GM12878 (cell line): Measurements from ENCODE around the gene TMPRSS3. TPM values are rescaled to one million over a fixed set of nuclear protein-coding genes. Genes with fewer than 3 reads are reported as not detected.

Experiments used
- ATAC-seq: fragments of 200-7000 bp; cut with Tn5 transposase; 3 replicates; pipeline ENCODE4 v1.9.1; 2020; ENCODE audit warnings: mild to moderate bottlenecking, moderate library complexity
- BruUV-seq: library from RNA; stranded (reverse); fragments of 400-500 nt; replicated peaks from 2 replicates; lab custom pipeline; 2021; lab: Mats Ljungman, UMichigan
- CTCF ChIA-PET: fragments of 300-600 bp; sonication (Branson Sonifier 250); formaldehyde crosslinking; extraction: SDS; loops from one replicate; lab custom pipeline; 2021; ENCODE audit warnings: inconsistent platforms; lab: Yijun Ruan, JAX
- POLR2A ChIA-PET: fragments of 350-600 bp; formaldehyde crosslinking; extraction: SDS; loops from one replicate; lab custom pipeline; 2021; ENCODE audit warnings: inconsistent platforms; lab: Charles Lee
- RAD21 ChIA-PET: fragments of 300-600 bp; sonication (Branson Sonifier 250); formaldehyde crosslinking; loops from one replicate; lab custom pipeline; 2023; ENCODE audit warnings: antibody characterized with exemption; ENCODE audit not compliant: unreplicated experiment; lab: Charles Lee
- SMC1A ChIA-PET: fragments of 300-600 bp; sonication (Branson Sonifier 250); formaldehyde crosslinking; loops from one replicate; lab custom pipeline; 2023; ENCODE audit not compliant: unreplicated experiment, uncharacterized antibody; lab: Charles Lee
- DNase-seq: peaks from one replicate; pipeline ENCODE4 v3.0.0-alpha.2; 2011; ENCODE audit warnings: low read depth, low spot score
- FAIRE-seq: peaks from 3 replicates; lab custom pipeline; 2011; peaks lifted over from hg19 to GRCh38; lab: Jason Lieb, UNC
- H2AFZ ChIP-seq: 2 replicates; pipeline ENCODE4 v1.6.0; 2011; ENCODE audit warnings: low read depth, low read length, control low read depth; ENCODE audit not compliant: control insufficient read depth
- H3K27ac ChIP-seq: 2 replicates; pipeline ENCODE4 v1.5.1; 2011; ENCODE audit warnings: control low read depth; ENCODE audit not compliant: control insufficient read depth, insufficient read depth
- H3K27me3 ChIP-seq, 2 experiments: replicated peaks in 1 of 2; 2 replicates each; pipeline versions ENCODE4 v1.6.0 to v1.6.1; 2011; ENCODE audit warnings: low read length in 1 of 2; ENCODE audit not compliant: control insufficient read depth in 2 of 2, insufficient read depth in 2 of 2
- H3K36me3 ChIP-seq, 2 experiments: 2 replicates each; pipeline ENCODE4 v1.5.1; 2011; ENCODE audit warnings: low read length in 1 of 2; ENCODE audit not compliant: control insufficient read depth in 2 of 2, insufficient read depth in 2 of 2
- H3K4me1 ChIP-seq: 2 replicates; pipeline ENCODE4 v1.6.1; 2011; ENCODE audit warnings: mild to moderate bottlenecking, low read length, moderate library complexity, mixed read lengths; ENCODE audit not compliant: control insufficient read depth, insufficient read depth
- H3K4me2 ChIP-seq: 2 replicates; pipeline ENCODE4 v1.6.0; 2011; ENCODE audit warnings: control low read depth; ENCODE audit not compliant: control insufficient read depth, insufficient read depth
- H3K4me3 ChIP-seq: fragments of 200-600 bp; sonication (generic); 2 replicates; pipeline ENCODE4 v1.5.1; 2016
- H3K79me2 ChIP-seq: 2 replicates; pipeline ENCODE4 v1.6.0; 2011; ENCODE audit warnings: low read length; ENCODE audit not compliant: control insufficient read depth, insufficient read depth
- H3K9ac ChIP-seq: 2 replicates; pipeline ENCODE4 v1.8.0; 2011; ENCODE audit warnings: low read length, control low read depth, mixed read lengths; ENCODE audit not compliant: control insufficient read depth, insufficient read depth
- H3K9me3 ChIP-seq: replicated peaks from 3 replicates; pipeline ENCODE4 v1.5.1; 2011; ENCODE audit warnings: mild to moderate bottlenecking, low read length; ENCODE audit not compliant: control insufficient read depth, insufficient read depth
- H4K20me1 ChIP-seq: 2 replicates; pipeline ENCODE4 v1.6.0; 2011; ENCODE audit not compliant: control insufficient read depth, insufficient read depth
- BCL3 ChIP-seq: IDR thresholded peaks from 2 replicates; pipeline ENCODE4 v1.6.1; 2011; ENCODE audit warnings: borderline replicate concordance, low read depth, mild to moderate bottlenecking, moderate library complexity, low read length; ENCODE audit not compliant: insufficient read depth, poor library complexity, severe bottlenecking
- CEBPZ ChIP-seq: fragments of 150-350 bp; IDR thresholded peaks from 2 replicates; pipeline ENCODE4 v1.6.1; 2016; ENCODE audit warnings: low read depth, low read length
- HDAC2 ChIP-seq: fragments of 200-600 bp; sonication (generic); IDR thresholded peaks from 2 replicates; pipeline ENCODE4 v1.6.1; 2017
- REST ChIP-seq: IDR thresholded peaks from 2 replicates; pipeline ENCODE4 v1.6.1; 2012; ENCODE audit warnings: mild to moderate bottlenecking, low read depth, low read length
- WGBS: methylation state at CpG from one replicate; pipeline ENCODE4 v1.1.6; 2016; ENCODE audit warnings: low lambda C conversion rate; ENCODE audit not compliant: insufficient replicate concordance, insufficient coverage; ENCODE audit errors: missing lambda C conversion rate; 5-methylcytosine and 5-hydroxymethylcytosine counted together
- in situ Hi-C: fragments of 300-500 bp; cut with MboI; formaldehyde crosslinking; loops from 9 replicates; pipeline ENCODE4 v1.14.3; 2018; ENCODE audit warnings: mixed read lengths
- intact Hi-C: fragments of 100-400 bp; cut with micrococcal nuclease; formaldehyde crosslinking; loops from one replicate; pipeline ENCODE4 v1.14.2; 2022; ENCODE audit not compliant: unreplicated experiment
- polyA plus RNA-seq, 11 experiments: library from polyadenylated mRNA; depleted of rRNA in 4 of 11; unstranded in 6 of 11; stranded (reverse) in 5 of 11; fragments of >200 nt; fragmentation: Nextera tagmentation in 4 of 11; fragmentation: Illumina TruSeq in 1 of 11; extraction: Ambion mirVana in 4 of 11; extraction: Trizol in 1 of 11; gene quantifications; 1 replicate in 1 of 11; 2 replicates in 10 of 11; pipeline versions ENCODE4 v1.2.1 to v1.2.3, GENCODE V29; 2011 to 2016; ENCODE audit warnings: inconsistent platforms in 2 of 11, missing spikeins in 2 of 11, low read depth in 1 of 11
- total RNA-seq, 4 experiments: library from RNA; depleted of rRNA in 3 of 4; stranded (reverse); fragments of >200 nt in 3 of 4; fragmentation: Illumina TruSeq in 1 of 4; extraction: Trizol in 1 of 4; gene quantifications; 2 replicates each; pipeline versions ENCODE4 v1.2.1 to v1.2.3, GENCODE V29; 2013 to 2021

The TMPRSS3 gene
- total and polyA plus RNA-seq, 10 of the 15 experiments (the other 5 are each of a cell fraction or from before 2014, with no cell fraction given) = 0.51 to 1.5 (median 0.82) TPM; not detected in 1

GRCh38 chr21:42346866-42347600, 48.8 kb downstream of the TMPRSS3 start (continued):
- TF ChIP-seq CEBPZ (no peak), BCL3 (no peak), HDAC2 (no peak)

- H3K36me3 ChIP-seq = no peaks in the 10 kb centered on the region
- no peak overlapping the region for H3K4me3 ChIP-seq
- no peaks in the 10 kb centered on the region; the same call in 2 of the 3 replicates for H3K9me3 ChIP-seq
- no peak overlapping the region for H2AFZ ChIP-seq
- SMC1A ChIA-PET = no interaction called here
- ATAC-seq (no peak), DNase-seq (no peak), FAIRE-seq (no peak)
- TF ChIP-seq REST (no peak), CEBPZ (no peak)
- WGBS = 49% methylated on average over 9 of the region's 9 CpGs
- H4K20me1 ChIP-seq = no peaks in the 10 kb centered on the region
- intact Hi-C loops = no loop called here
- in situ Hi-C loops = no loop called here
- POLR2A ChIA-PET = no interaction called here
- RAD21 ChIA-PET = no interaction called here
- CTCF ChIA-PET = interaction anchor here (0.5 kb wide), 1 partner anchor 19 kb away, joined by 3 read pairs; no protein-coding TSS in a partner anchor
- no TSS peak for BruUV-seq
- H3K9ac ChIP-seq = no peak overlapping the region
- H3K4me2 ChIP-seq = no peak overlapping the region
- H3K27ac ChIP-seq = no peak overlapping the region
- H3K27me3 ChIP-seq = no peaks in the 10 kb centered on the region
- H3K4me1 ChIP-seq = no peaks in the 10 kb centered on the region
- H3K79me2 ChIP-seq = no peaks in the 10 kb centered on the region
Measured at GRCh38 chr21:42346441-42346840, 49.4 kb downstream of the TMPRSS3 start.
